Caki2 (cell line): ENCODE measurements around the gene MAGEA2. TPM values are rescaled to one million over a fixed set of nuclear protein-coding genes. Genes with fewer than 3 reads are reported as not detected.
"Not testable (repeated sequence)": the region's sequence is repeated elsewhere in the genome, so short reads cannot be mapped to it uniquely, and the experiment has no call there.

Experiments used
- DNase-seq: peaks from one replicate; pipeline ENCODE4 v3.0.0-alpha.2; 2015; ENCODE audit warnings: low read depth
- in situ Hi-C: cut with HindIII; loops from 2 replicates; pipeline ENCODE4 v1.10.0; 2016; ENCODE audit warnings: low sequenced_read_pairs, low pct_unique_long_range_greater_than_20kb, mixed read lengths
- total RNA-seq: library from RNA; depleted of rRNA; stranded (reverse); fragments of >200 nt; shearing (Covaris generic); gene quantifications from 2 replicates; pipeline ENCODE4 v1.2.3, GENCODE V29; 2014; ENCODE audit warnings: low replicate concordance; rRNA removed

Gene MAGEA2
- total RNA-seq, 1 experiment from 2014 or later = not detected

DNA sequence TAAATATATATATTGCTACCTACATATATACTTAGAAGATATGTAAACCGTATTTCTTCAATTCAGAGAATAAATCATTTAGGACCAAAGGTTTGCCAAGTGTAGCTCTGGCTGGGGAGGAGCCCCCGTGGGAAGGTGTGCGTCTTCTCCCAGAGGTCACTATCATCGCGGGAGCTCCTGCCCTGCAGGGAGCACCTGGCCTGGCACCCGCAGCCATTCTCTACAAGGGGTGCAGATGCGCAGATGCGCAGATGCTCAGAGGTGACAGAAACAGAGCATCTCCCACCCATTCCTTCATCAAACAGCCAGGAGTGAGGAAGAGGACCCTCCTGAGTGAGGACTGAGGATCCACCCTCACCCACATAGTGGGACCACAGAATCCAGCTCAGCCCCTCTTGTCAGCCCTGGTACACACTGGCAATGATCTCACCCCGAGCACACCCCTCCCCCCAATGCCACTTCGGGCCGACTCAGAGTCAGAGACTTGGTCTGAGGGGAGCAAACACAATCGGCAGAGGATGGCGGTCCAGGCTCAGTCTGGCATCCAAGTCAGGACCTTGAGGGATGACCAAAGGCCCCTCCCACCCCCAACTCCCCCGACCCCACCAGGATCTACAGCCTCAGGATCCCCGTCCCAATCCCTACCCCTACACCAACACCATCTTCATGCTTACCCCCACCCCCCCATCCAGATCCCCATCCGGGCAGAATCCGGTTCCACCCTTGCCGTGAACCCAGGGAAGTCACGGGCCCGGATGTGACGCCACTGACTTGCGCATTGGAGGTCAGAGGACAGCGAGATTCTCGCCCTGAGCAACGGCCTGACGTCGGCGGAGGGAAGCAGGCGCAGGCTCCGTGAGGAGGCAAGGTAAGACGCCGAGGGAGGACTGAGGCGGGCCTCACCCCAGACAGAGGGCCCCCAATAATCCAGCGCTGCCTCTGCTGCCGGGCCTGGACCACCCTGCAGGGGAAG lies 39.5 kb downstream of the MAGEA2 start, which contains the start of gene MAGEA2B:
Gene MAGEA2B (plus strand): TSS at position 814 of the 973 bp plus-strand sequence. CDS start 2,479 bp downstream, outside the sequence.
- in situ Hi-C loops, DNase-seq: not testable (repeated sequence)

DNA sequence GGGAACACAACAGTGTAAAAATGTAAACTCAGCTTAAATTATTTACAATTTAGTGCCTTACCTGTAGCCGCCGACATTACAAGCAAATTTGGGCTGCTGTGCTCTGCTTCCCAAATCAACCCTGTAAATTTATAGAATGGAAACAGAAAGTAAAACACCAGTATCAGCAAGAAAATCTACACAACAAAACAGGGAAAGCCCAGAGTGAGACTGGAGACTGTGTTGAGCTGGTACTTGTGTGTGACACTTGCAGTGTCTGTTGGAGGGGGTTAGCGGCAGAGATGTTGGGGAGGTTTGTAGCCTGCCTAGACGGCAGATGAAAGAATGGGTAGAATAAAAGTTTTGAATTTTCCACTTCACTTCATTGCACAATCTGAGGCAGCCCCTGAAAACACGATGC lies 40.4 kb downstream of the MAGEA2 start:
- in situ Hi-C loops, DNase-seq: not testable (repeated sequence)

DNA sequence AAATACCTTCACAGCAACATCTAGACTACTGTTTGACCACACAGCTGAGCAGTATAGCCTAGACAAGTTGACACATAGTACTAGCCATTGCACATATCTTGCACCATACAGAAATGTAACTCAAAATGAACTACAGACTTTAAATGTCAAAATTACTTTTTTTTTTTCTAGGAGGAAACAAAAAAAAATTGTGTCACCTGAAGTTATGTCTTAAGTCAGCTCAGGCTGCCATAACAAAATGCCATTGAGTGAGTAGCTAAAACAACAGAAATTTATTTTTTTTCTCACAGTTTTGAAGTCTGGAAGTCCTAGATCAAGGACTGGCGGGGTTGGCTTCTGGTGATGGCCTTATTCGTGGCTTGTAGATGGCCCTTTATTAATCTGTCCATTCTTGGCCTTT lies 44.5 kb downstream of the MAGEA2 start, which contains the start of gene CSAG2:
Gene CSAG2 (minus strand): TSS at position 101 of the 400 bp plus-strand sequence. CDS start 161 bp downstream, outside the sequence.
- in situ Hi-C loops, DNase-seq: not testable (repeated sequence)

DNA sequence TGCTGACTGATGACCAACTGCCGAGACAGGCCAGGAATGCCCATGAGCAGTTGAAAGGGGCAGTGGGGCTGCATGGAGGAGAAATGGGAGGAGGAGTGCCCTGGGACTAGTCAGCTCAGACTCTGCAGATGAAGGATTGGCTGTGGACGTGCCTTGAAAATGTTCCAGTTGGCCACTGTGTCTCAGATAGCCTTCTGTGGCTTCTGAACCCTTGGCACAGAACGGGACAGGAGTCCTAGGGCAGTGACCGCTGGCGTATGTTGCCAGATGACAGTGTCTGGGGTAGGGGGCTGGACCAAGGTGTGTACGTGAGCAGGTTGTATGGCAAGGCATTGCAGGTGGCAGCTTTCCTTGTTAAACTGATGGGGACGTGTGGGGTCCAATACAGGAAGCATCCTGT lies 47.1 kb downstream of the MAGEA2 start:
- in situ Hi-C loops, DNase-seq: not testable (repeated sequence)

DNA sequence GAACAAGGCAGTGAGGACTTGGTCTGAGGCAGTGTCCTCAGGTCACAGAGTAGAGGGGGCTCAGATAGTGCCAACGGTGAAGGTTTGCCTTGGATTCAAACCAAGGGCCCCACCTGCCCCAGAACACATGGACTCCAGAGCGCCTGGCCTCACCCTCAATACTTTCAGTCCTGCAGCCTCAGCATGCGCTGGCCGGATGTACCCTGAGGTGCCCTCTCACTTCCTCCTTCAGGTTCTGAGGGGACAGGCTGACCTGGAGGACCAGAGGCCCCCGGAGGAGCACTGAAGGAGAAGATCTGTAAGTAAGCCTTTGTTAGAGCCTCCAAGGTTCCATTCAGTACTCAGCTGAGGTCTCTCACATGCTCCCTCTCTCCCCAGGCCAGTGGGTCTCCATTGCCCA lies 53.3 kb downstream of the MAGEA2 start:
- DNase-seq, in situ Hi-C loops: not testable (repeated sequence)

Other genes with a start within 250 kb of the MAGEA2 start
- gene GABRQ, start 115.9 kb downstream of the MAGEA2 start, total RNA-seq = 0.30 and 0.81 TPM in 2 replicates
- gene MAGEA3, start 55.0 kb downstream of the MAGEA2 start, total RNA-seq = not detected in 2 replicates
- gene CSAG2, start 44.6 kb downstream of the MAGEA2 start, total RNA-seq = not detected in 2 replicates
- not detected in 2 replicates for gene MAGEA2B, start 39.2 kb downstream of the MAGEA2 start, total RNA-seq
- gene CSAG1, start 20.1 kb downstream of the MAGEA2 start, total RNA-seq = not detected in 2 replicates
- not detected in 2 replicates for gene MAGEA12, start 20.1 kb downstream of the MAGEA2 start, total RNA-seq
- gene CSAG3, start 5.4 kb upstream of the MAGEA2 start, total RNA-seq = not detected in 2 replicates
- not detected in 2 replicates for gene MAGEA6, start 15.8 kb upstream of the MAGEA2 start, total RNA-seq
- 74.5 and 76.6 TPM in 2 replicates for gene CETN2, start 76.9 kb upstream of the MAGEA2 start, total RNA-seq
- 32.1 and 33.7 TPM in 2 replicates for gene NSDHL, start 77.2 kb upstream of the MAGEA2 start, total RNA-seq
- gene ZNF185, start 144.2 kb upstream of the MAGEA2 start, total RNA-seq = 6.0 and 7.2 TPM in 2 replicates
- gene PNMA5, start 240.3 kb upstream of the MAGEA2 start, total RNA-seq = not detected in 2 replicates